Bronchial epithelial cell (primary cell): ENCODE measurements around the gene CORO1C. TPM values are rescaled to one million over a fixed set of nuclear protein-coding genes. Genes with fewer than 3 reads are reported as not detected.

Experiments used
- DNase-seq: peaks from one replicate; pipeline ENCODE4 v3.0.0-alpha.2; 2010; ENCODE audit warnings: low read depth
- FAIRE-seq: peaks from 2 replicates; lab custom pipeline; 2011; peaks lifted over from hg19 to GRCh38; lab: Jason Lieb, UNC
- H3K27me3 ChIP-seq: 2 replicates; pipeline ENCODE4 v1.5.1; 2011; ENCODE audit warnings: low read length; ENCODE audit not compliant: control insufficient read depth, insufficient read depth
- H3K36me3 ChIP-seq: 2 replicates; pipeline ENCODE4 v1.5.1; 2011; ENCODE audit warnings: low read length; ENCODE audit not compliant: control insufficient read depth, insufficient read depth
- H3K4me3 ChIP-seq: 2 replicates; pipeline ENCODE4 v1.5.1; 2011; ENCODE audit warnings: mild to moderate bottlenecking, low read depth, low read length, control low read depth
- total RNA-seq: library from RNA; depleted of rRNA; stranded (reverse); fragments of >200 nt; gene quantifications from 2 replicates; pipeline ENCODE4 v1.2.1, GENCODE V29; 2014
- TF ChIP-seq, protein P1 (sequence below): IDR thresholded peaks from 2 replicates; pipeline ENCODE4 v1.5.1; 2011; ENCODE audit warnings: mild to moderate bottlenecking, moderate library complexity, low read length, control low read depth, inconsistent platforms; ENCODE audit not compliant: insufficient read depth, severe bottlenecking

The CORO1C gene
- total RNA-seq, 1 donor from 2014 or later, result 152 TPM

GRCh38 chr12:108647585-108648287 is 83.6 kb downstream of the CORO1C start:
- TF ChIP-seq, protein P1, sequence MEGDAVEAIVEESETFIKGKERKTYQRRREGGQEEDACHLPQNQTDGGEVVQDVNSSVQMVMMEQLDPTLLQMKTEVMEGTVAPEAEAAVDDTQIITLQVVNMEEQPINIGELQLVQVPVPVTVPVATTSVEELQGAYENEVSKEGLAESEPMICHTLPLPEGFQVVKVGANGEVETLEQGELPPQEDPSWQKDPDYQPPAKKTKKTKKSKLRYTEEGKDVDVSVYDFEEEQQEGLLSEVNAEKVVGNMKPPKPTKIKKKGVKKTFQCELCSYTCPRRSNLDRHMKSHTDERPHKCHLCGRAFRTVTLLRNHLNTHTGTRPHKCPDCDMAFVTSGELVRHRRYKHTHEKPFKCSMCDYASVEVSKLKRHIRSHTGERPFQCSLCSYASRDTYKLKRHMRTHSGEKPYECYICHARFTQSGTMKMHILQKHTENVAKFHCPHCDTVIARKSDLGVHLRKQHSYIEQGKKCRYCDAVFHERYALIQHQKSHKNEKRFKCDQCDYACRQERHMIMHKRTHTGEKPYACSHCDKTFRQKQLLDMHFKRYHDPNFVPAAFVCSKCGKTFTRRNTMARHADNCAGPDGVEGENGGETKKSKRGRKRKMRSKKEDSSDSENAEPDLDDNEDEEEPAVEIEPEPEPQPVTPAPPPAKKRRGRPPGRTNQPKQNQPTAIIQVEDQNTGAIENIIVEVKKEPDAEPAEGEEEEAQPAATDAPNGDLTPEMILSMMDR, result no peak
- Histone ChIP-seq H3K27me3 (no peaks in the 10 kb centered on the region), H3K36me3 (peaks cover 28% of the 10 kb centered on the region), H3K4me3 (no peak overlapping the region)
- DNase-seq (no peak), FAIRE-seq (no peak)

DNA sequence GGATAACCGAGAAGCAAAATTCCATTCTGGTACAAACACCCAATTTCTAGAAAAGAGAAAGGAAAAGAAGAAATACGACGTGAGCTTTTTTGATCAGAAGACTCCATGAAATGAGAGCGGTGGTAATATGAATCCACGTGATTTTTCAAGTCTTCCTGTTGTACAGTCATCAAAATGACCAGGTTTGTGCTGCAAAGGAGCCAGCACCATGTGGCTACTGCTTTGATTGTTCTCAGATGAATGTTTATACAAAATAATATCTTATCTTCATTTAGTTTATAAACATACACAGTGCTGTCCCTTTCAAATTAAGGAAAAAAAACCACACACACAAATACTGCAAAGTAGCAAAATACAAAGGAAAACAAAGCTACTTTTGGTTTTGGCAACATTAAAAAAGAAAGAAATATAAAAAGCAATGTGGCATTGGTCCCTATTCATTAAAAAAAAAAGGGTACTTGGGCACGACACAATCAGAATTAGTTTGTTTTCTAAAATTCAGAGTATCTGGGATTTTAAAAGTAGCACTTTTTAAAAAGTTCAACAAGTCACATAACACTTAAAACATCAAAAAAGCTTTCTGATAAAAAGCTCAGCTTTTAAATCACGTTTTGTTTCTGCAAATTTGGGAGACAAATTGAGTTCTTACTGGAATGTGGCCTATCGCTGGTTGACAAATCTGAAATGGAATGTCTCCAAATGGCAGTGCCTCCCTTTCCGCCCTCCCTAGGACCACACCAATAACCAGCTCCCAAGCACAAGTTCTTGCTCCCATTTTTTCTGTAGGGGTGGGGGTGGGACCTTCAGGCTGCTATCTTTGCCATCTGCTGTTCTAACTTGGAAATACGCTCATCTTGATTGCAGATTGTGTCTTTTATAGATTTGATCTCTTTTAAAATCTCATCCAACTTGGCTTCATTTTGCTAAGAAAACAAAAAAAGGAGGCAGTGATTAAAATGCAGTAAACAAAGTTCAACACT is 84.4 kb downstream of the CORO1C start:
- Histone ChIP-seq H3K4me3 (no peak overlapping the region), H3K36me3 (peaks cover 28% of the 10 kb centered on the region), H3K27me3 (no peaks in the 10 kb centered on the region)
- TF ChIP-seq, protein P1, result no peak
- FAIRE-seq (no peak), DNase-seq (no peak)

DNA sequence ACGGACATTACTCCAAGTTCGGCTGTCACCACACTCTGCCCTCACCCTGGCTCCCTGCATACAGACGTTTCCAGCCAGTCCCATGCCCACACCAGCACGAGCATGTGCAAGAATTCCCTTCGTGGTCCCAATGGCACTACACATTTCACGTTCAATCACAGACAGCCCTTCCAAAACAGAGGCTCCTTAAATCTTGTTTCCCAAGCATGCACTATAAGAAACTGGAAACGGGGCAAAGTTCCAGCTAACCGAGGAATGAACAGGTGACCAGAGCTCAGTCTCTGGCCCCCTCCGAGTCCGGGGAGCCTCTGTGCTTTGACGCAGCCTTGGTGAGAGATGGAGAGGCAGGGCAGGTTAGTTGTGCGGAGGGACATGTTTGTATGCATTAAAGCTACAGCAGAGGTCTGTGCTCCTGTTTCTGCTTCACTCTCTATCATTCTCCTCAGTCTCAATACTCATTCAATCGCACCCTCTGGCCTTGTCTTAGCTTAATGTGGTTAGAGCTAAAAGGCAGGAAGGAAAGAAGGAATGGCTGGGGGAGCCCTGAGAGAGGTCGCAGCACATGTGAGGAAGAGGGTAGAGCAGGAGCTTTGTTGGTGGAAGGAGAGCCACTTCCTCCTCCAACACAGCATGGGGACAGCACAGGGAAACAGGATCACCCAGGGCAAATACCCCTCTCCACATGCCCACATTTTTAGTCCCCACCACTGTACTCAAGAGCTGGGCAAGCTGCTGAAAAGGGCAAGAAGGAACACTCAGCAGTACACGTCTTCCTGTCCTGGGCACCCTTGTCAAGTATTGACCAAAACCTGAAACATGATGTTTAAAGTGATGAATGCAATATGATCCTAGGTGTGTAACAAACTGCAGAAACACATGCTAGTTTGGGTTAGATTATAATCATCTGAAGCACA is 85.4 kb downstream of the CORO1C start:
- no peak for DNase-seq
- H3K27me3 ChIP-seq, result no peaks in the 10 kb centered on the region
- TF ChIP-seq, protein P1, result no peak
- no peak overlapping the region for H3K4me3 ChIP-seq
- FAIRE-seq, result no peak
- peaks cover 26% of the 10 kb centered on the region for H3K36me3 ChIP-seq

- DNase-seq (no peak), FAIRE-seq (no peak)
- no peaks in the 10 kb centered on the region for H3K27me3 ChIP-seq
- H3K36me3 ChIP-seq, result peaks cover 23% of the 10 kb centered on the region
- H3K4me3 ChIP-seq, result no peak overlapping the region
- TF ChIP-seq, protein P1, result no peak
These were observed 86.6 kb downstream of the CORO1C start for GRCh38 chr12:108644811-108645120.

DNA sequence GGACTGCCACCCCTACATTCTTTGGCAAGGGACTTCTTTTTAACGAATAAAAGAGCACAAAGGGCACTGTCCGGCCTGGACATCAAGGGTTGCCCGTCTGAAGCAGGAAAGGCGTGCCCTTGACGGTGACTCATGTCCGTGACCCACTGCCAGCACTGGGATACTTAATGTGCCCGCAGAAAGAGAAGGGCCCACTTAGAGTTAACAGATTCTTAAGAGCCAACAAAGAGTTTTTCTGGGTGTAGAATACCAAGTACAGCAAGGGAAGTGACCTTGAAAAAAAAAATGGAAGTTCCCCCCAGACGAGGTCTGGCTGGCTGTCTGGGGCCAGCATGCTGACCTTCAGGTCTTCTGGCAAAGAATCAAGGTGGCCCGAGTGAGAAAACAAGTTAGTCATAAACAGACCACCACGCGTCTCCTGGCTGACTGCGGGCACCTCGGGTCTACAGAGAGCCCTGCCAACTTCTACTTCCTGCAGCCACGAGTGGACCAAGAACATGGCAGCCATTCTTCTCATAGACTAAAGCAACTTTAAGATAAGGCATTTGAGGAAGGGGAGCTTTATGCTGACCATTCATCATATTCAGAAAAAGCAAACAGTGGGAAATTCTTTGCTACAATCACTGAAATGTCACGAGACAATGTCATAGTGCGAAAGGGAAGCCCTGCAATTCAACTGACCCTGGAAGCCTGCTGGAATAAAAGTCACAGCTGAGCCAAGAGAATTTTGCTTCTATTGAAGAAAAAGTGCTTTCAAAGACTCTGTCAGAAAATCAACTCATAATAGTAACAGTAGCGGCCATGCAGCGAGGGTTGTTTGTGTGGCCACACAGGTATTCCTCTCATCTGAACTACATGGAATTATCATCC is 87.1 kb downstream of the CORO1C start:
- Histone ChIP-seq H3K36me3 (peaks cover 22% of the 10 kb centered on the region), H3K27me3 (no peaks in the 10 kb centered on the region), H3K4me3 (no peak overlapping the region)
- DNase-seq (no peak), FAIRE-seq (no peak)
- TF ChIP-seq, protein P1, result no peak
